Smooth muscle cell (in vitro differentiated cells): ENCODE measurements around the gene COL5A1. TPM values are rescaled to one million over a fixed set of nuclear protein-coding genes. Genes with fewer than 3 reads are reported as not detected.

Experiments
- DNase-seq: peaks from one replicate; lab custom pipeline; 2025; ENCODE audit not compliant: unreplicated experiment; lab: John Stamatoyannopoulos, UW
- H2AFZ ChIP-seq: fragments of 200-600 bp; sonication (generic); 2 replicates; pipeline ENCODE4 v1.6.0; 2016; ENCODE audit warnings: antibody characterized with exemption, low read depth, mild to moderate bottlenecking
- H3F3A ChIP-seq: fragments of 200-600 bp; sonication (generic); 2 replicates; pipeline ENCODE4 v1.6.0; 2017; ENCODE audit warnings: antibody characterized with exemption, low read depth
- H3K27ac ChIP-seq: fragments of 200-600 bp; sonication (generic); 2 replicates; pipeline ENCODE4 v1.5.1; 2016; ENCODE audit warnings: low read depth, mild to moderate bottlenecking
- H3K27me3 ChIP-seq: fragments of 200-600 bp; sonication (generic); 2 replicates; pipeline ENCODE4 v1.6.1; 2016; ENCODE audit warnings: low read depth, mild to moderate bottlenecking
- H3K36me3 ChIP-seq: fragments of 200-600 bp; sonication (generic); 2 replicates; pipeline ENCODE4 v1.5.1; 2016; ENCODE audit warnings: low read depth
- H3K4me1 ChIP-seq: fragments of 200-600 bp; sonication (generic); 2 replicates; pipeline ENCODE4 v1.5.1; 2016; ENCODE audit warnings: low read depth
- H3K4me2 ChIP-seq: fragments of 200-600 bp; sonication (generic); 2 replicates; pipeline ENCODE4 v1.6.0; 2016; ENCODE audit warnings: mild to moderate bottlenecking
- H3K4me3 ChIP-seq: fragments of 200-600 bp; sonication (generic); 2 replicates; pipeline ENCODE4 v1.5.1; 2016; ENCODE audit warnings: mild to moderate bottlenecking
- H3K79me2 ChIP-seq: fragments of 200-600 bp; sonication (generic); 2 replicates; pipeline ENCODE4 v1.6.0; 2016; ENCODE audit warnings: low read depth, mild to moderate bottlenecking
- H3K9ac ChIP-seq: fragments of 200-600 bp; sonication (generic); 2 replicates; pipeline ENCODE4 v1.6.0; 2016; ENCODE audit warnings: low read depth
- H3K9me3 ChIP-seq: fragments of 200-600 bp; sonication (generic); replicated peaks from 2 replicates; pipeline ENCODE4 v1.5.1; 2016; ENCODE audit warnings: low read depth
- H4K20me1 ChIP-seq: fragments of 200-600 bp; sonication (generic); 2 replicates; pipeline ENCODE4 v1.6.0; 2016; ENCODE audit warnings: low read depth
- CTCF ChIP-seq: fragments of 200-600 bp; sonication (generic); IDR thresholded peaks from 2 replicates; pipeline ENCODE4 v1.5.1; 2017; ENCODE audit warnings: borderline replicate concordance, mild to moderate bottlenecking, antibody characterized with exemption; ENCODE audit not compliant: insufficient read depth, poor library complexity, severe bottlenecking
- WGBS: methylation state at CpG from one replicate; pipeline ENCODE4 v1.1.7; 2016; ENCODE audit warnings: low lambda C conversion rate; 5-methylcytosine and 5-hydroxymethylcytosine counted together
- polyA plus RNA-seq: library from polyadenylated mRNA; unstranded; fragments of >200 nt; fragmentation: Nextera tagmentation; extraction: Ambion mirVana; gene quantifications from 2 replicates; pipeline ENCODE4 v1.2.1, GENCODE V29; 2016
- total RNA-seq: library from RNA; depleted of rRNA; stranded (reverse); fragments of >200 nt; gene quantifications from 2 replicates; pipeline ENCODE4 v1.2.3, GENCODE V29; 2014

COL5A1 gene
- total and polyA plus RNA-seq, 2 experiments from 2014 or later: 1,084 to 1,443 TPM

- Histone ChIP-seq H3K9ac (no peak overlapping the region), H2AFZ (no peak overlapping the region), H3K27me3 (no peaks in the 10 kb centered on the region), H4K20me1 (peaks cover 100% of the 10 kb centered on the region), H3K4me2 (no peak overlapping the region), H3K36me3 (peaks cover 31% of the 10 kb centered on the region), H3K9me3 (no peaks in the 10 kb centered on the region), H3K4me3 (no peak overlapping the region), H3K79me2 (peaks cover 32% of the 10 kb centered on the region), H3K4me1 (no peaks in the 10 kb centered on the region), H3F3A (peaks cover 96% of the 10 kb centered on the region), H3K27ac (peak overlapping the region; percentile 74)
- 84% methylated on average over 8 of the region's 8 CpGs for WGBS
- TF ChIP-seq CTCF: no peak
- no peak for DNase-seq
These were observed 107.0 kb downstream of the COL5A1 start for GRCh38 chr9:134748591-134748990.

- no peak for TF ChIP-seq CTCF
- Histone ChIP-seq H3K9me3 (no peaks in the 10 kb centered on the region), H3K4me3 (no peak overlapping the region), H3K9ac (no peak overlapping the region), H3K4me2 (no peak overlapping the region), H3K27me3 (no peaks in the 10 kb centered on the region), H3K79me2 (peaks cover 50% of the 10 kb centered on the region), H3K4me1 (no peaks in the 10 kb centered on the region), H3K36me3 (peaks cover 35% of the 10 kb centered on the region), H2AFZ (no peak overlapping the region), H3K27ac (peak overlapping the region; percentile 74), H3F3A (peaks cover 98% of the 10 kb centered on the region), H4K20me1 (peaks cover 100% of the 10 kb centered on the region)
- no peak for DNase-seq
- 92% methylated on average over 21 of the region's 21 CpGs for WGBS
These were observed 109.0 kb downstream of the COL5A1 start for GRCh38 chr9:134750450-134751155.

GRCh38 chr9:134751622-134752021 lies 110.0 kb downstream of the COL5A1 start:
- no peak overlapping the region for H3K9ac ChIP-seq
- no peak overlapping the region for H2AFZ ChIP-seq
- H3K79me2 ChIP-seq: peaks cover 51% of the 10 kb centered on the region
- H3F3A ChIP-seq: peaks cover 98% of the 10 kb centered on the region
- H3K27me3 ChIP-seq: no peaks in the 10 kb centered on the region
- no peak overlapping the region for H3K4me2 ChIP-seq
- no peak for TF ChIP-seq CTCF
- no peak for DNase-seq
- H3K36me3 ChIP-seq: peaks cover 28% of the 10 kb centered on the region
- H3K4me3 ChIP-seq: no peak overlapping the region
- H3K27ac ChIP-seq: peak overlapping the region; percentile 74
- H4K20me1 ChIP-seq: peaks cover 100% of the 10 kb centered on the region
- no peaks in the 10 kb centered on the region for H3K4me1 ChIP-seq
- 38% methylated on average over 5 of the region's 5 CpGs for WGBS
- H3K9me3 ChIP-seq: no peaks in the 10 kb centered on the region

GRCh38 chr9:134752471-134753168 lies 111.0 kb downstream of the COL5A1 start:
- peak overlapping the region; percentile 74 for H3K27ac ChIP-seq
- peaks cover 97% of the 10 kb centered on the region for H3F3A ChIP-seq
- DNase-seq: no peak
- H3K4me3 ChIP-seq: no peak overlapping the region
- TF ChIP-seq CTCF: no peak
- no peaks in the 10 kb centered on the region for H3K4me1 ChIP-seq
- H2AFZ ChIP-seq: no peak overlapping the region
- no peak overlapping the region for H3K9ac ChIP-seq
- peaks cover 21% of the 10 kb centered on the region for H3K36me3 ChIP-seq
- WGBS: 88% methylated on average over 16 of the region's 16 CpGs
- peaks cover 51% of the 10 kb centered on the region for H3K79me2 ChIP-seq
- H4K20me1 ChIP-seq: peaks cover 100% of the 10 kb centered on the region
- H3K27me3 ChIP-seq: no peaks in the 10 kb centered on the region
- no peaks in the 10 kb centered on the region for H3K9me3 ChIP-seq
- no peak overlapping the region for H3K4me2 ChIP-seq
